SU-DHL-6 (cell line): ENCODE results near the gene CITED2.

Experiments used
- H2AFZ ChIP-seq: fragments of 200-600 bp; sonication (generic); 2 replicates; pipeline ENCODE4 v1.6.1; 2014; ENCODE audit warnings: low read depth, mild to moderate bottlenecking, moderate library complexity, mixed read lengths, antibody characterized with exemption, low read length; ENCODE audit not compliant: severe bottlenecking
- H3F3A ChIP-seq: fragments of 200-600 bp; shearing (Covaris generic); 2 replicates; pipeline ENCODE4 v1.6.0; 2016; ENCODE audit warnings: antibody characterized with exemption, mild to moderate bottlenecking; ENCODE audit not compliant: insufficient read depth
- H3K27ac ChIP-seq: fragments of 200-600 bp; sonication (generic); 2 replicates; pipeline ENCODE4 v1.5.1; 2016; ENCODE audit warnings: low read depth, mild to moderate bottlenecking, low read length, moderate library complexity, mixed read lengths
- H3K27me3 ChIP-seq: fragments of 200-600 bp; sonication (generic), shearing (Covaris generic); 2 replicates; pipeline ENCODE4 v1.6.0; 2014; ENCODE audit warnings: mild to moderate bottlenecking, low read length
- H3K36me3 ChIP-seq: fragments of 200-600 bp; sonication (generic); 2 replicates; pipeline ENCODE4 v1.6.1; 2014; ENCODE audit warnings: mild to moderate bottlenecking, low read length, mixed read lengths
- H3K4me2 ChIP-seq: fragments of 300-600, 200-600 bp; shearing (Covaris generic), sonication (generic); 2 replicates; pipeline ENCODE4 v1.6.0; 2014; ENCODE audit warnings: low read length, low read depth, mild to moderate bottlenecking; ENCODE audit not compliant: poor library complexity, severe bottlenecking
- H3K4me3 ChIP-seq: fragments of 200-600 bp; sonication (generic); 2 replicates; pipeline ENCODE4 v1.5.1; 2014; ENCODE audit warnings: antibody characterized with exemption, low read length, mild to moderate bottlenecking, mixed read lengths; ENCODE audit not compliant: insufficient read depth, poor library complexity, severe bottlenecking
- H3K79me2 ChIP-seq: fragments of 200-600 bp; sonication (generic); 2 replicates; pipeline ENCODE4 v1.6.1; 2014; ENCODE audit warnings: mild to moderate bottlenecking, low read length, moderate library complexity; ENCODE audit not compliant: insufficient read depth
- H3K9ac ChIP-seq: fragments of 200-600 bp; sonication (generic); 2 replicates; pipeline ENCODE4 v1.7.0; 2014; ENCODE audit warnings: mild to moderate bottlenecking, low read length
- H3K9me2 ChIP-seq: fragments of 200-600 bp; sonication (generic); replicated peaks from 2 replicates; pipeline ENCODE4 v1.6.1; 2014; ENCODE audit warnings: low read length; ENCODE audit not compliant: insufficient read depth
- H3K9me3 ChIP-seq: fragments of 200-600 bp; sonication (generic); 2 replicates; pipeline ENCODE4 v1.6.1; 2014; ENCODE audit warnings: low read length, mixed read lengths; ENCODE audit not compliant: insufficient read depth
- H4K20me1 ChIP-seq: fragments of 200-600 bp; sonication (generic); 2 replicates; pipeline ENCODE4 v1.6.1; 2014; ENCODE audit warnings: low read depth, mild to moderate bottlenecking, antibody characterized with exemption, low read length, moderate library complexity, mixed read lengths
- EZH2phosphoT487 ChIP-seq: fragments of 200-600 bp; sonication (generic), shearing (Covaris generic); conservative IDR thresholded peaks from 2 replicates; pipeline ENCODE4 v1.6.1; 2018; ENCODE audit warnings: mild to moderate bottlenecking, antibody characterized with exemption, low read length, moderate library complexity, mixed read lengths
- TF ChIP-seq, protein P1 (sequence below): fragments of 200-600 bp; sonication (generic); IDR thresholded peaks from one replicate; pipeline ENCODE4 v1.5.1; 2017; ENCODE audit warnings: antibody characterized with exemption, mild to moderate bottlenecking, low read length, moderate library complexity; ENCODE audit not compliant: insufficient read depth, poor library complexity, severe bottlenecking

The CITED2 gene

DNA sequence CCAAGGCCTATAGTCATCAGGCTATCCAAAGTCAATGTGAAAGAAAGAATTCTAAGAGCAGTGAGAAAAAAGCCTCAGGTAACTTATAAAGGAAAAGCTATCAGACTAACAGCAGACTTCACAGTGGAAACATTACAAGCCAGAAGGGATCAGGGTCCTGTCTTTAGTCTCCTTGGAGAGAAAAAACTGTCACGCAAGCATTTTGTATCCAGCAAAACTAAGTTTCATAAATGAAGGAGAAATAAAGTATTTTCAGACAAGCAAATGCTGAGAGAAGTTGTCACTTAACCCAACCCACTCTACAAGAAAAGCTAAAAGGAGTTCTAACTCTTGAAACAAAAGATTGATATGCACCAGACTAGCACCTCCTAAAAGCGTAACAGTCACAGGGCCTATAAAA is 28.1 kb downstream of the CITED2 start:
- Histone ChIP-seq H3F3A (no peaks in the 10 kb centered on the region), H3K4me2 (no peak overlapping the region), H3K79me2 (peaks cover 5% of the 10 kb centered on the region; the same call in 1 of the 2 replicates), H3K9ac (no peak overlapping the region), H2AFZ (no peak overlapping the region), H3K27ac (0 out of 2 replicates have a peak overlapping the region, but pooled peaks have one; percentile 21), H3K27me3 (no peaks in the 10 kb centered on the region), H4K20me1 (no peaks in the 10 kb centered on the region), H3K9me3 (no peaks in the 10 kb centered on the region), H3K4me3 (no peak overlapping the region), H3K36me3 (0 out of 2 replicates have a peak, but pooled peaks cover 3% of the 10 kb centered on the region), H3K9me2 (no peaks in the 10 kb centered on the region)
- TF ChIP-seq, protein P1, sequence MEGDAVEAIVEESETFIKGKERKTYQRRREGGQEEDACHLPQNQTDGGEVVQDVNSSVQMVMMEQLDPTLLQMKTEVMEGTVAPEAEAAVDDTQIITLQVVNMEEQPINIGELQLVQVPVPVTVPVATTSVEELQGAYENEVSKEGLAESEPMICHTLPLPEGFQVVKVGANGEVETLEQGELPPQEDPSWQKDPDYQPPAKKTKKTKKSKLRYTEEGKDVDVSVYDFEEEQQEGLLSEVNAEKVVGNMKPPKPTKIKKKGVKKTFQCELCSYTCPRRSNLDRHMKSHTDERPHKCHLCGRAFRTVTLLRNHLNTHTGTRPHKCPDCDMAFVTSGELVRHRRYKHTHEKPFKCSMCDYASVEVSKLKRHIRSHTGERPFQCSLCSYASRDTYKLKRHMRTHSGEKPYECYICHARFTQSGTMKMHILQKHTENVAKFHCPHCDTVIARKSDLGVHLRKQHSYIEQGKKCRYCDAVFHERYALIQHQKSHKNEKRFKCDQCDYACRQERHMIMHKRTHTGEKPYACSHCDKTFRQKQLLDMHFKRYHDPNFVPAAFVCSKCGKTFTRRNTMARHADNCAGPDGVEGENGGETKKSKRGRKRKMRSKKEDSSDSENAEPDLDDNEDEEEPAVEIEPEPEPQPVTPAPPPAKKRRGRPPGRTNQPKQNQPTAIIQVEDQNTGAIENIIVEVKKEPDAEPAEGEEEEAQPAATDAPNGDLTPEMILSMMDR = no peak
- no peak for TF ChIP-seq EZH2phosphoT487

DNA sequence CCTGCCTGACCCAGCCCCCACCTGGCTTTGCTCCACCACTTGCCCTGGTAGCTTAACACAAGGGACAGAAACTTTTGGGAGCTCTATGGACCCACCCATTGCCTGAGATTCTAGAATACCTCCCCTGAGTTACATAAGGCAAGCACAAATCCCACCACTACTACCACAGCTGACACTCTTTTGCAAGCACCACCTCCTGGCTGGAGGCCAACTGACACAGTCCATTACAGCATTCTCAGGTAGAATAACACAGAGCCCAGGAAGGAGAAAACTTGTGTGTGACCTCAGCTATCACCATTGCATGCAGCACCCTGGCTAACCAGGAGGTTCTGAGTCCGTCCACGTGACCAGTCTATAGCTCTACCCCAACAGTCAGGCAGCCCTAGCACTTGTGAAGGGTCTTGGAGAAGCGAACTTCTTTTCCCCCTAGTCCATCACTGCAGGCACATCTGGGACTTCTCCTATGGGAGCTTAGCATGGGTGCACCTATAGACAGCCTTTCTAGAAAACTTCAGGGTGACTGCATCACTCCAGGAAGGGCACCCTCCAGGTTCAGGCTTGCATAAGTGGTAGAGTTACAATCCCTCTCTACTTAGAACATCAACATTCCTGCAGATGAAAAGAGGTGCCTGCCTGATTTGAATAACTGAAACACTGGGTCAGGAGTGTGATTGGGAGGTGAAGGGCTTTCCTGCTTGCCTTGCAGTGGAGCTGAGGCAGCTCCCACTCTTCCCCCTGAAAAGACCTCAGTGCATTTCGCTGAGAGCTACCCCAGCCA is 30.1 kb downstream of the CITED2 start:
- peaks cover 5% of the 10 kb centered on the region for H3K79me2 ChIP-seq
- no peak overlapping the region for H3K9ac ChIP-seq
- no peak overlapping the region for H3K4me3 ChIP-seq
- no peak overlapping the region for H3K4me2 ChIP-seq
- H2AFZ ChIP-seq = no peak overlapping the region
- H3K36me3 ChIP-seq = 0 out of 2 replicates have a peak, but pooled peaks cover 3% of the 10 kb centered on the region
- H3K9me3 ChIP-seq = no peaks in the 10 kb centered on the region
- H3K27ac ChIP-seq = no peak overlapping the region
- no peaks in the 10 kb centered on the region for H3K9me2 ChIP-seq
- no peaks in the 10 kb centered on the region for H3F3A ChIP-seq
- no peaks in the 10 kb centered on the region for H3K27me3 ChIP-seq
- no peak for TF ChIP-seq EZH2phosphoT487
- TF ChIP-seq, protein P1 = no peak
- no peaks in the 10 kb centered on the region for H4K20me1 ChIP-seq

DNA sequence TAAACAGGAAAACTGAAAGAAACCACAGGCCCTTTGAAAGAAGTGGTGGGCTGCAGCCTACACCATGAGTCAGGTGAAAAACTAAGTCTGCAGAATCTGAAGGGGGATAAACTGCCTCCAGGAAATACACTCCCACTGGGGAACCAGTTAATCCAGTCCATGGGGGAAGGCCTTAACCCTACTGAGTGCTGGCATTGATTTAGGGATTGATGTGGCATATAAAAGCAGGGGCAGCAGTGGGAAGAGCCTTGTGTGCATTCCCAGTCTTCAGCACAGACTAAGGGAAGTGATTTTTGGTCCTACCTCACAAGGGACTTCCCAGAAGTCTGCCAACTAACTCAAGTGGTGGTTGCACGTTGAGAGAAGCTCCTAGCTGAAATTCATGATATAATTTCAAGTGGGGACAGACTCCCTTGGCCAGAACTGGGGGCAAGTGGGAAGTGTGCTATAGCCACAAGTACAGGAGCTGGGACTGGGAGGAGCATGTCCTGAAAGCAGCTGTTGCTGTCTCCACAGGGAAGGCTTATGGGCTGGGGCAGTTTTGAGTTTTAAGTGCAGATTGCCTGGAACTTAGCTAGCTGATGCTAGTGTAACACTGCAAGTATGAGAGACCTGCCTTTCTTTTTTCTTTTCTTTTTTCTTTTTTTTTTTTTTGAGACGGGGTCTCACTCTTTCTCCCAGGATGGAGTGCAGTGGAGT is 31.2 kb downstream of the CITED2 start:
- Histone ChIP-seq H4K20me1 (no peaks in the 10 kb centered on the region), H3K79me2 (peaks cover 5% of the 10 kb centered on the region), H2AFZ (no peak overlapping the region), H3K27ac (no peak overlapping the region), H3F3A (no peaks in the 10 kb centered on the region; the same call in 1 of the 2 replicates), H3K27me3 (no peaks in the 10 kb centered on the region), H3K4me2 (no peak overlapping the region), H3K9me3 (no peaks in the 10 kb centered on the region), H3K9ac (no peak overlapping the region), H3K9me2 (no peaks in the 10 kb centered on the region), H3K36me3 (0 out of 2 replicates have a peak, but pooled peaks cover 3% of the 10 kb centered on the region), H3K4me3 (no peak overlapping the region)
- no peak for TF ChIP-seq EZH2phosphoT487
- TF ChIP-seq, protein P1 = no peak
